ENCODE measurements around the gene RPL7A. TPM values are rescaled to one million over a fixed set of nuclear protein-coding genes. Genes with fewer than 3 reads are reported as not detected.

RPL7A gene
- total RNA-seq, 4 donors from 2014 or later = 1,745 to 3,005 (median 2,502) TPM

DNA sequence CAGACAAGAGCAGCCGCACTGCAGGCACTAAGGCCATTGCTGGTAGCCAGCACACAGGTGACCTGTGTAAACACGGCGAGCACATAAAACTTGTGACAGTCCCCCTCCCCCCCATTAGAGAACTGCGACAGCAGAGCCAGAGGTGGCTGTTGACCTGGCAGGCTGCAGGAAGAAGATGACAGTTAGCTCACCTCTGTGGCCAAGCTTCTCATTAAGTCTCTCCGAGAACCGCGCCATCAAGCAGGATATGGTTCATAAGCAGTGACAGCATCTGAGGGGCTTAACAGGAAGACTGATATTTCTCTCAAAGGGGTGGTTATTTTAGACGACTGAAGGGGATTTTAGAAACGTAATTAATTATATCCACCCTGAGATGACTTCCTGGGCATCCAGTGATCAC is 22.7 kb downstream of the RPL7A start:
- Histone ChIP-seq H3K9me3 (no peaks in the 10 kb centered on the region), H3K27ac (no peak overlapping the region), H3K27me3 (no peaks in the 10 kb centered on the region), H3K36me3 (no peaks in the 10 kb centered on the region), H3K4me3 (no peak overlapping the region), H3K4me1 (peaks cover 14 to 52% of the 10 kb centered on the region in 2 donors)
- intact Hi-C loops (cut with DNase I; ENCODE audit: low total_unique reads) = no loop called here
- TF ChIP-seq, protein P1, sequence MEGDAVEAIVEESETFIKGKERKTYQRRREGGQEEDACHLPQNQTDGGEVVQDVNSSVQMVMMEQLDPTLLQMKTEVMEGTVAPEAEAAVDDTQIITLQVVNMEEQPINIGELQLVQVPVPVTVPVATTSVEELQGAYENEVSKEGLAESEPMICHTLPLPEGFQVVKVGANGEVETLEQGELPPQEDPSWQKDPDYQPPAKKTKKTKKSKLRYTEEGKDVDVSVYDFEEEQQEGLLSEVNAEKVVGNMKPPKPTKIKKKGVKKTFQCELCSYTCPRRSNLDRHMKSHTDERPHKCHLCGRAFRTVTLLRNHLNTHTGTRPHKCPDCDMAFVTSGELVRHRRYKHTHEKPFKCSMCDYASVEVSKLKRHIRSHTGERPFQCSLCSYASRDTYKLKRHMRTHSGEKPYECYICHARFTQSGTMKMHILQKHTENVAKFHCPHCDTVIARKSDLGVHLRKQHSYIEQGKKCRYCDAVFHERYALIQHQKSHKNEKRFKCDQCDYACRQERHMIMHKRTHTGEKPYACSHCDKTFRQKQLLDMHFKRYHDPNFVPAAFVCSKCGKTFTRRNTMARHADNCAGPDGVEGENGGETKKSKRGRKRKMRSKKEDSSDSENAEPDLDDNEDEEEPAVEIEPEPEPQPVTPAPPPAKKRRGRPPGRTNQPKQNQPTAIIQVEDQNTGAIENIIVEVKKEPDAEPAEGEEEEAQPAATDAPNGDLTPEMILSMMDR (IDR thresholded peaks at IDR 0.05) = no peak
- no peak for TF ChIP-seq POLR2A (IDR thresholded peaks at IDR 0.05)
- DNase-seq = no peak

DNA sequence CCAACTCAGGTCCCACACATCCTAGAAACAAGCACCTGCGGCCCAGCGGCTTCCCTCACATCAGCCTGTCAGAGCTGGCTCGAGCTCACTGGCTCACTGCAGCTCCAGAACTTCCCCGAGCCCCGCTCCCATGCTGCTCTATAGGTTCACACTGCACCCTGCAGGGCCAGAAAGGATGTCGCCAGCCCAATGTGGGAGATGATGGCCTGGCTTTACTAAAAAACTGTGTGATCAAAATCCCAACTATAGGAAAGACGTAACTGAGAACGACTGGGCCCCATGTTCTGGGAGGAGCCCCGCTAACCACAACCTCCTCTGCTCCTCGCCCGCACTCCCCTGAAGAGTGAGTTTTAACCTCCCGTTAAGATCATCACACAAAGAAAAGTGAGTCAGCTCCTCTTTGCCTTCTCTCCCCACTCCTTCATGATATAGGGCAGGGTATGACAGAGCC is 23.3 kb downstream of the RPL7A start:
- Histone ChIP-seq H3K9me3 (no peaks in the 10 kb centered on the region), H3K27ac (no peak overlapping the region), H3K36me3 (no peaks in the 10 kb centered on the region), H3K27me3 (no peaks in the 10 kb centered on the region), H3K4me3 (no peak overlapping the region), H3K4me1 (peaks cover 14 to 52% of the 10 kb centered on the region in 2 donors)
- TF ChIP-seq, protein P1 (IDR thresholded peaks at IDR 0.05) = no peak
- no peak for TF ChIP-seq POLR2A (IDR thresholded peaks at IDR 0.05)
- DNase-seq = no peak
- intact Hi-C loops (cut with DNase I; ENCODE audit: low total_unique reads) = no loop called here

DNA sequence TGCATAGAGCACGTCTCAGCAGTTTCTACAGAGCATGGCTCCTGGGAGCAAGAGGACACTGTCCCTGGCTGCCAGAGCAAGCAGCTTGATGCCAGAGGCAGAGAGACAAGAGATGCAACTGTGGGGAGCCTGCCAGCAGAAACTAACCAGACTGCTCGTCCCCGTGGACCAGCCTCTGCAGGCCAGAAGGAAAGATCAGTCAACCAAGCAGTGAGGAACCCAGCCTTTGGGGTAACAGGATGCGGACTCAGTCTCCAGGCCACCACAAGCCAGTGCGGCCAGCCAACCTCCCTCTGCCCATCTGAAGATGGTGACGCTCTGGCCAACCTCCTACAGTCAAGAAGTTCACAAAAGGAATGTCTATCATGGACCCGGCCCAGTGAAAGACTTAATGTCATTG is 24.1 kb downstream of the RPL7A start:
- DNase-seq = no peak
- Histone ChIP-seq H3K27me3 (no peaks in the 10 kb centered on the region), H3K9me3 (no peaks in the 10 kb centered on the region), H3K27ac (no peak overlapping the region), H3K36me3 (no peaks in the 10 kb centered on the region), H3K4me1 (peaks cover 14 to 52% of the 10 kb centered on the region in 2 donors), H3K4me3 (no peak overlapping the region)
- intact Hi-C loops (cut with DNase I; ENCODE audit: low total_unique reads) = no loop called here
- TF ChIP-seq POLR2A (IDR thresholded peaks at IDR 0.05) = no peak
- TF ChIP-seq, protein P1 (IDR thresholded peaks at IDR 0.05) = no peak

DNA sequence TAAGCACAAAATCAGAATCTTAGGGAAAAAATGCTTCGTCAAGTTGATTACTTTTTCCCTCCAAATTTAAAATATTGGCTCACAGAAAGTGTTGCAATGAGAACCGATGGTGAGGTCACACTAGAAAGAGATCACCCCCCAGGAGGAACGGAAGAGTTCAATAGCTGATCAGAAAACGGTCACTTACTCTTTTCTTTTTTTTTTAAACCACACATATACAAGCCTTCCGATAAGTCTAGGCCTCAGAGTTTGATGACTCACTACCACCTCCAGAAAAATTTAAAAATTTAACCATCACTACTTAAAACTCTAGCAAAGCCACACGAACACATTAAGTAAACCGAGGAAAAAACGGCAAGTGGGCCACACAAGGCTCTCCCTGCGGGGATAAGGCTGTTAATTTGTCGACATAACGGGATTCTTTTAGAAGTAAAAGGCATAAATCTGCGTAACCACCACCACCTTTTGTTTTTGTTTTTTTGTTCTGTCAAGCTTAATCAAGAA is 26.6 kb downstream of the RPL7A start:
- Histone ChIP-seq H3K4me1 (peaks cover 14 to 33% of the 10 kb centered on the region in 2 donors), H3K27me3 (no peaks in the 10 kb centered on the region), H3K36me3 (no peaks in the 10 kb centered on the region), H3K27ac (peak overlapping the region; percentile 84 to 91), H3K4me3 (peak overlapping the region; percentile 63 to 89), H3K9me3 (no peaks in the 10 kb centered on the region)
- TF ChIP-seq, protein P1 (IDR thresholded peaks at IDR 0.05) = no peak
- no peak for TF ChIP-seq POLR2A (IDR thresholded peaks at IDR 0.05)
- no peak for DNase-seq
- intact Hi-C loops (cut with DNase I; ENCODE audit: low total_unique reads) = no loop called here

DNA sequence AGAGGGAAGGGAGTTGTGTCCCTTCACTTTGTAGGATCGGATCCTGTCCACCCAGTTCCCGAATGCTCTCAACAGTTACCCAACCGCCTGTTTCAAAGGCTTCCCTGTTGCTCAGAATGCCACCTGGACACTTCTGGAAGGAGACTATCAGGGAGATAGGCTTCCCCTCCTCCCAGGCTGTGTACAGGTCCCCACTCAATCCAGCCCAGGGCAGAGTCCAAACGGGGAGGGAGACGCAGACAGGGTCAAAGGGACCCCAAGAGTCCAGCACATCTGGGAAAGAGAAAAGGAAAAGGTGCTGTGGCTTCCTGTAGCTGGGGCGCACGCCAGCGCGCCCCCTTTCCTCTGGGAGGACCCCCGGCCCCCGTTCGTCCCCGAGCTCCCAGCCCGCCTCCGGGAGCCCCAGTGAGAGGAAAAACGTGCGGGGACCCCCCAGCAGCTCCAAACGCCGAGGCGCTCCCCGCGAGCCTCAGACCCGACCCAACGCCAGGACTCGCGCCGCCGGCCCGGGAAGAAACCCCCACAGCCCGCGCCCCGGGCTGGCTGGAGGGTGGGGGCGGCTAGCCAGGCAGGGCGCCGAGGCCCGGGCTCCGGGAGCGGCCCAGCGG is 27.2 kb downstream of the RPL7A start:
- H3K27ac ChIP-seq = peak overlapping the region; percentile 84 to 91
- DNase-seq = no peak
- no peaks in the 10 kb centered on the region for H3K27me3 ChIP-seq
- H3K36me3 ChIP-seq = no peaks in the 10 kb centered on the region
- no peak for TF ChIP-seq POLR2A (IDR thresholded peaks at IDR 0.05)
- TF ChIP-seq, protein P1 (IDR thresholded peaks at IDR 0.05) = no peak
- peaks cover 14 to 28% of the 10 kb centered on the region in 2 donors for H3K4me1 ChIP-seq
- intact Hi-C loops (cut with DNase I; ENCODE audit: low total_unique reads) = no loop called here
- no peaks in the 10 kb centered on the region for H3K9me3 ChIP-seq
- H3K4me3 ChIP-seq = peak overlapping the region; percentile 63 to 89

Measured in uterus (tissue), 4 donors.